GM19324 (cell line): ENCODE results near the gene MOBP.
"Not testable (repeated sequence)": the region's sequence is repeated elsewhere in the genome, so short reads cannot be mapped to it uniquely, and the experiment has no call there.

ENCODE experiments used
- ATAC-seq: cut with Tn5 transposase; IDR thresholded peaks from one replicate; pipeline ENCODE4 v1.9.1; 2021; ENCODE audit warnings: mild to moderate bottlenecking, moderate library complexity; ENCODE audit not compliant: unreplicated experiment, low FRiP score

The MOBP gene

GRCh38 chr3:39467394-39468107 is at the start of gene MOBP:
Gene MOBP (plus strand): TSS chr3:39467680. CDS start chr3:39502070, 34,390 bp downstream.
- no peak for ATAC-seq

- ATAC-seq: not testable (repeated sequence)
These were observed 48.8 kb upstream of the MOBP start for GRCh38 chr3:39418556-39419225.

GRCh38 chr3:39419742-39420315 is 47.7 kb upstream of the MOBP start:
- ATAC-seq: no peak

- ATAC-seq: no peak
These were observed 46.9 kb upstream of the MOBP start for GRCh38 chr3:39420543-39420942.

- ATAC-seq: no peak
These were observed 44.0 kb upstream of the MOBP start for GRCh38 chr3:39423436-39423970.

GRCh38 chr3:39426312-39426711 is 41.2 kb upstream of the MOBP start:
- ATAC-seq: no peak

- no peak for ATAC-seq
These were observed 40.0 kb upstream of the MOBP start for GRCh38 chr3:39427506-39427905.

GRCh38 chr3:39428745-39429201 is 38.7 kb upstream of the MOBP start:
- no peak for ATAC-seq

GRCh38 chr3:39429466-39429865 is 38.0 kb upstream of the MOBP start:
- no peak for ATAC-seq

- no peak for ATAC-seq
These were observed 35.1 kb upstream of the MOBP start for GRCh38 chr3:39432342-39432741.

GRCh38 chr3:39433642-39434041 is 33.8 kb upstream of the MOBP start:
- no peak for ATAC-seq

GRCh38 chr3:39434574-39434973 is 32.9 kb upstream of the MOBP start:
- no peak for ATAC-seq

- no peak for ATAC-seq
These were observed 32.3 kb upstream of the MOBP start for GRCh38 chr3:39435006-39435748.

- no peak for ATAC-seq
These were observed 28.6 kb upstream of the MOBP start for GRCh38 chr3:39438880-39439279.

- ATAC-seq: no peak
These were observed 27.2 kb upstream of the MOBP start for GRCh38 chr3:39440316-39440715.

- no peak for ATAC-seq
These were observed 23.9 kb upstream of the MOBP start for GRCh38 chr3:39443530-39443929.

- ATAC-seq: no peak
These were observed 21.6 kb upstream of the MOBP start for GRCh38 chr3:39445927-39446326.

GRCh38 chr3:39446444-39446843 is 21.0 kb upstream of the MOBP start:
- ATAC-seq: no peak

GRCh38 chr3:39447637-39448483 is 19.6 kb upstream of the MOBP start:
- ATAC-seq: peak; percentile 65
